ENCODE measurements around the gene HBA2.

DNA sequence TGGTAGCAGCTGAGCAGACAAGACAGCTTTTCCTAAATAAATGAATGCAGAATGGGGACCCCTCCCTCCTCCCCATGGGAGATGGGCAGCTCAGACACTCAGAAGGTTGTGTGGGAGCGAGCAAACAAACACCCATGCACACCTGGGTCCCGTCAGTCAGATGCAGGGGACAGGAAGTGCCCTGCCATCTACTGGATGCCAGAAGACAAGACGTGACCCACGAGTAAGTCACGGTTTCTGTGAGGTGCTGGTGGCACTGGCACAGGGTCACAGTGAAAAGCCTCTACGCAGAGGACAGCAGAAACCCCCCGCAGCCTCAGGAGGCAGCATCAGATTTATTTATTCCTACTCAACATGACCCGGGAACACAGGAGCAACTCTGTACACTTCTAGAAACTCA, 16.0 kb downstream of the HBA2 start:
- TF ChIP-seq TAF1 (IDR thresholded peaks at IDR 0.05; ENCODE audit: low read depth, low read length) (no peak), POLR2A (IDR thresholded peaks at IDR 0.05; ENCODE audit: low read depth, low read length) (no peak), SPI1 (IDR thresholded peaks at IDR 0.05; ENCODE audit: low read depth, low read length) (no peak)
